ENCODE data around the gene HACE1.

DNA sequence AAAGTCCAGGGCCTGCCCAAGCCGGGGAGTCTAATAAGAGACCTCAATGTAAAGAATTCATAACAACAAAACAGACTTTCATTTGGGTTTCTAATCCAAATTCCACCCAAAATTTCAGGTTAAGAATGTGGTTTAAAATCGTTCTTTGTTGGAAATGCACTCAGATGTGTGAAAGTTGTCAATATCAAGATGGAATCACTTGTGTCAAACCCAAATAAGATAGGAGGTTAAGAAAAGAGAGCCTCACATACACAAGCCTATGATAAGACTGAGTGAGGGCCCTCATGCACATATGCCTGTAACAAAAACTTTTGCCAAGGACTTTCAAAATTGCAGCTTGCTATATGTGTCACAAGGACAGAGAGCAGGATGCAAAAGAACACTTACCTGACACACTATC is 145.7 kb downstream of the HACE1 start:
- no peak for TF ChIP-seq POLR2A (IDR thresholded peaks at IDR 0.05)
- TF ChIP-seq, protein P1, sequence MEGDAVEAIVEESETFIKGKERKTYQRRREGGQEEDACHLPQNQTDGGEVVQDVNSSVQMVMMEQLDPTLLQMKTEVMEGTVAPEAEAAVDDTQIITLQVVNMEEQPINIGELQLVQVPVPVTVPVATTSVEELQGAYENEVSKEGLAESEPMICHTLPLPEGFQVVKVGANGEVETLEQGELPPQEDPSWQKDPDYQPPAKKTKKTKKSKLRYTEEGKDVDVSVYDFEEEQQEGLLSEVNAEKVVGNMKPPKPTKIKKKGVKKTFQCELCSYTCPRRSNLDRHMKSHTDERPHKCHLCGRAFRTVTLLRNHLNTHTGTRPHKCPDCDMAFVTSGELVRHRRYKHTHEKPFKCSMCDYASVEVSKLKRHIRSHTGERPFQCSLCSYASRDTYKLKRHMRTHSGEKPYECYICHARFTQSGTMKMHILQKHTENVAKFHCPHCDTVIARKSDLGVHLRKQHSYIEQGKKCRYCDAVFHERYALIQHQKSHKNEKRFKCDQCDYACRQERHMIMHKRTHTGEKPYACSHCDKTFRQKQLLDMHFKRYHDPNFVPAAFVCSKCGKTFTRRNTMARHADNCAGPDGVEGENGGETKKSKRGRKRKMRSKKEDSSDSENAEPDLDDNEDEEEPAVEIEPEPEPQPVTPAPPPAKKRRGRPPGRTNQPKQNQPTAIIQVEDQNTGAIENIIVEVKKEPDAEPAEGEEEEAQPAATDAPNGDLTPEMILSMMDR (IDR thresholded peaks at IDR 0.05): no peak
